LHCN-M2 (cell line): Measurements from ENCODE around the gene VPS50. TPM values are rescaled to one million over a fixed set of nuclear protein-coding genes. Genes with fewer than 3 reads are reported as not detected.
"Not testable (repeated sequence)": the region's sequence is repeated elsewhere in the genome, so short reads cannot be mapped to it uniquely, and the experiment has no call there.

ENCODE experiments used
- DNase-seq: peaks from one replicate; pipeline ENCODE4 v3.0.0-alpha.2; 2012; ENCODE audit warnings: low read depth
- total RNA-seq: library from RNA; depleted of rRNA; stranded (reverse); fragments of >200 nt; gene quantifications from 2 replicates; pipeline ENCODE4 v1.2.3, GENCODE V29; 2014

Gene VPS50
- total RNA-seq, 1 experiment from 2014 or later = 42.2 TPM

DNA sequence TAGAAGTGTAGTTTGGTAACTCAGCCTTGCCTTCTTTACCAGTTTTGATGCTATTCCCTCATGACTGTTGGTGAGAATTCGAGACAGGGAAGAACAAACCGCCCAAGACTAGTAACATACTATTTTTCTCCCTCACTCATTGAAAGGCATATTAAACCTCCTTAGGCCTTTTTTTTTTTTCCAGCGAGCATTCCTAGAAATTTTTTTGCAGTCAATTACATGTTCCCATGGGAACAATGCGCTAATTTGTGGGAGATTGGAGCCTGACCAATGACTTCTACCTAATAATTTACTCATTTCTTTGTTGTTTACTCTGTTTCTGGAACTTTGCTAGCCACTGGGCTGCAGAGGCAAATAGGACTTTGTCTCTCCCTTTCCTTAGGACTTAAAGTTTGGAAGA, 6.0 kb downstream of the VPS50 start:
- DNase-seq = no peak

DNA sequence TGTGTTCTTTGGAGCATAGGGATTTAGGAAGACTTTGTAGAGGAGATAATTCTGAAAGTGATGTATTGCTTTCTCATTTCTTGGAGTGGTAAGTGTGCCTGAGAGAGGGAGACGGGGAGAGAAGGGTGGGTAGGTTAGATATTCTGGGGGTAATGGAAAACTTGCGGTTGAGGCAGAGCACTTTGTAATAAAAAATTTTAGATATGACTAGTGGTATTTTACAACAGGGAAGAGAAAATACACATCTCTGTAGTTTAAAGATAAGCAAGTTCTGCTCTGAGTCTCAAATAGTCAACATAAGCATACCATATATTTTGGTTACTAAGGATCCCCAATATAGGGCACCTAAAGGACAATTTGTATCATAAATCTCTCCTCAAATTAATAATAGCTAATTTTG, 6.6 kb downstream of the VPS50 start:
- DNase-seq = no peak

DNA sequence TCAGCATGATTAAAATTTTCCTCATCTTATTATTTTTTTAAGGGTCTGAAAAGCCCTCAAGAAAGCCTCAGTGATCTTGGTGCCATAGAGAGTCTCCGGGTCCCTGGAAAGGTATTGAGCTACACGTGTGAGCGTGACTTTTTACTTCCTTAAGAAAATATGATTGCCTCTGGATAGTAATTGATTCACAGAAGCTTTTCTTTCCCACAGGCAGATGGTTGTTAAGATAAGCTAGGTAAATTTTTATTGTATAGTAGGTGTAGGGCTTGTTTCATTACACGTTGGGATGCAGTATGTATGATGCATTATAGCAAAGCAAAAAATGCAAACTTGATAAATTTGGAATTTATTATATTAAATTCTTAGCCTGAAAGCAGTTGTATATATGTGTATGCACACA, 7.7 kb downstream of the VPS50 start:
- DNase-seq = no peak

DNA sequence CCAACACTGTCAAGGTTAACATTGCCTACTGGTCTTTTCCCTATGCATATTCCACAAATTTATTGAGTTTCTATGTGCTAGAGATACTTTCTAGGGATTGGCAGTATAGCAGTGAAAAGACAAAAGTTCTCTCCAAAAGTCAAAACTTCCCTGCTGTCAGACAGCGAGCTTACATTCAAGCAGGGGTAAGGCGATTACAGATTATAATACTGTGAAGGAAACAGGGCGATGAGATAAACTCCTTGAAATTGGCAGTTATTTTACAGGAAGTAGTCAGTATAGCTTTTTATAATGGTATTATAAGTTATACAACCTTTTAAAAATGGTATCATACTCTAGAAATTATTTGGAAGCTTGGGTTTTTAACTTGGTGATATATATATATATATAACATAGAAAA, 9.9 kb downstream of the VPS50 start:
- DNase-seq = no peak

DNA sequence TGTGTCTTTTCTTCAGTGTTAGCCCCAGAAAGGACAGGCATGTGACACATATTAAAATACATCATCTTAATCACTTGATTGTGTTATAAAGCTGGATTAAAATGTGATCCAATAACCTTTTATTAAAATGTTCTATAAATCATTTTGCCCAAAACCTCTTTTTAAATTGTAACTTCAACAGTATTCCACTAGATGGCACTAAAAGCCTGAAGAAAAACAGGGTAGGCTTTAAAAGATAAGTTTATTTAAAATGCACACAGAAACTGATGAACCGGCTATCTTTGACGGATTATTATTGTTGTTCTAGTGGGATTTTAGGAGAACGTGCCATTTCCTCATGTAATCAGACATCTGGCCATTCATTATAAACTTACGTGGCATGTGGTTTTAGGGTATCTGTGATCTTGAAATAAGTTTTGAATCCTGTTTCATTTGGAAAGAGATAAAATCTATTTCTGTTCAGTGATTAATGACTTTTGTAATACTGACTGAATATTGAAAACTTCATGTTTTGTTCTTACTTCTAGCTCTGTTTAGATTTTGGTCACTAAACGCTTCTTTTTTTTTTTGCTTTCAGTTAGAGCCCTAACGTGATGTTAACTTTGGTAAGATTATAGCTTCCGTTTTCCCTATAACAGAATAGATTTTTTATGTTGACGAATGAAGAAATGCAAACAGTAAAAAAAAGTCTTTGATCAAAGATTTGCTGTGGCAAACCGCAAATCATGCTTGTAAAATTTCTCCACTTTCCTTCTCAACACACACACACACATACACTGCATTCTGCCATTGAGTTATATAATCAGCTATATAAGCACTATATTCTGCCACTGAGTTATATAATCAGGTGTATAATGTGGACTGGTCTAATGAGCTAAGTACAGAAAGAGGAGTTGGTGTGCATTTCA, 13.6 kb downstream of the VPS50 start:
- DNase-seq = peak; percentile 54

DNA sequence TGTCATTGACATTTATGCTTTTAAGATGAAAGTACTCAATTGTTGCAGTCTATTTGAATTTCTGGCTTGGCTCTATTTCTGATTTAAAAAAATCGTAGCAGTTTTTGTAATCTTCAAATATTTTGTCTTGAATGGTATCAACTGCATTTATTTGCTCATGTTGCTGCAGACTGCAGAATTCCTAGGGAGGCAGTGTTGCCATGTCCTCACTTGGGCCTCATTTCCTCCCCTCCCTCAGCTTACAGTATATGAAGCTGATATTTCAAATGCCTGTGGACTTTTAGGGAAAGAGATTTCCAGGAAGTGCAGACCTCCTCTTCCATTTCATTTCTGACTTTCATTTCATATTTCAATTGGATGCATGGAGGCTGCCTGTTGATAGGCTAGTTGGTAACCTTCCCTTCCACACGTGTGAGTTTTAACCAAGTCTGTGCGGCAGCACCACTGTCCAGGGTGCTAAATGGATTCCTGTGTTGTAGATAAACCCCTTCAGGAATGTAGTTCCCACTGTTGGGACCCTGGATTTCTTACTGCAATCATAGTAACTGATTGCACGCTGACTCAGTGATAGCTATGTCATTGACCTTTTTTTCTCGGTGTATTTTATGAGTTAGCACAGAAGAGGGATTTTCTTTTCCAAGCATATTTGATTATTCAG, 17.5 kb downstream of the VPS50 start:
- peak; percentile 27 for DNase-seq

DNA sequence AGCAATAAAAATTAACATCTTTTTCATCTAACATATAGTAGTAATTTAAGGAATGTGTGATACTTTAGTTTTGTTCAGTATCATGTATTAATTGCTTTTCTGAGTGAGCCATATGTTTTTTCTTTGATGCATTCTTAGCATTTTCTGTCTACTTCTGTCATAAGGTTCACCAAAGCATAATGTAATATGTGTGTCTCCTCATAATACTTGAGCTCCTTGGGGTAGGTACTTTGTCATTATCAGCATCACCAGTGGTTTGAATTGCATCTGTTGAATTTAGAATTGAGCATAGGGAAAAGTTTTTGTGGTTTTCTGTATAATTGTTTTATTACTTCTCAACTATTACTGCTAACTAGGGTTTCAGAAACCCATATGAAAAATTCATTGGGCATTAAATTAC, 26.5 kb downstream of the VPS50 start:
- no peak for DNase-seq

DNA sequence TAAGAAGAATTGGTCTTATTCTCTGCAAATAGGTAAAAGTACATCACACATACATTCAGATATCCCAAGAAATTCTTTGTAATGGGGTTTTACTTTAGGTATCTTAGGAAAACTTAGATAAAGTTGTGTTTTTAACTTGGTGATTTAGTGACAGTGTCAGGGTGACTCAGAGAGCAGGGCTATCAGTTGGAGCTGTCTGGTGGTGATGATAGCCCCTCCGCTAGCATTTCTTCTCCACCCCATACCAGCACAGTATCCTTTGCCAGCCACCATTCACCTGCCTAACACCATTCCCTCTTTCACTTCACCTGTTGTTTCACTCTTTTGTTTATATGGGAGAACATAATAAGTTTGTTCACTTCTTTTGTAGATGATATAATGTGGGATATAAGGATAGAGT, 30.4 kb downstream of the VPS50 start:
- no peak for DNase-seq

DNA sequence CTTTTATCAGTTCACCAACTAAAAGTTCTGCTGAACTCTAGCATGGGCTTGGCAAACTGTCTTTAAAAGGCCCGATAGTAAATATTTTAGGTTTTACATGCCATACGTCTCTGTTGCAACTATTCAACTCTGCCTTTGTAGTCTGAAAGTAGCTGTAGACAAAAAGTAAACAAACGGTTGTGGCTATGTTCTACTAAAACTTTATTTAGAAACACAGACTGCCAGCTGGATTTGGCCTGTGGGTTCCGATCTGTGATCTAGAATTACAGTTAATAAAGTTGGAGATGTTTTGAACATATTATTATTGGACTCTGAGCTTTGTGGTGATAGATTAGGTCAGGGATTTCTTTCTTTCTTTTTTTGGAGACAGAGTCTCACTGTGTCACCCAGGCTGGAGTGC, 33.1 kb downstream of the VPS50 start:
- no peak for DNase-seq

DNA sequence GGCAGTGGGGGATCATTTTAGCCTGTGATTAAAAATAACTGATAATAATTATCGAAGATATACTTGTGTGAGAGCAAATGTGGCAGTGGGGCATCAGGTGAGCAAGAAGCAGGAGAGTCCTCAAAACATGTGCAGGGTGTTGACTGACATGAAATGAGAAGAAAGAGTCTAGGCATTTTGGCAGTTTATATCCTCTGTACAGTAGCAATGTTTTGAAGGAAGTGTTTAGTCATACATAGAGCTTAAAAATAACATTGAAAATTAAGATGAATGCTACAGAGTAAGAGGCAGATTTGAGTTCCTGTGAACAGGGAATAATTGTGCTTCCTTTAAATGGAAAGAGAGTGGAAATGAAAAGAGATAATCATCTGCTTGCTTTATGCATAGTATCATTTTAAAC, 47.4 kb downstream of the VPS50 start:
- DNase-seq = peak; percentile 14

DNA sequence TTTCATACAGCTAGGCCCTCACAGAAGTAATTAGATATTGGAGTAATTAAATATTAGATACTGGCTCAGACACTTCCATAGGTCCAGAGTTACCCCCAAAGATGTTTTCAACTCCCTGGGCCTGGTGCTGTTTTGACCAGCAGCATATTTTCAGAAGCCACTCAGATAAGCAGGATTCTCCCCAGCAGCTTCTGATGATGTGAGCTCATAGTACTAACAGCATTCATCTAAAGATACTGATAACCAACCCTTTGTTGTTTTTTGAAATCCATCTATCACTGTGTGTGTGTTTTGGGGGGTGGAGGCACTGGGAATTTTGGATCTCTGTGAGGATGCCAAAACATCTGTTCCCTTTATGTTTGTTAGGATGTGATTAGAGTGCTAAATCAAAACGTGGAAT, 52.7 kb downstream of the VPS50 start:
- DNase-seq = no peak

DNA sequence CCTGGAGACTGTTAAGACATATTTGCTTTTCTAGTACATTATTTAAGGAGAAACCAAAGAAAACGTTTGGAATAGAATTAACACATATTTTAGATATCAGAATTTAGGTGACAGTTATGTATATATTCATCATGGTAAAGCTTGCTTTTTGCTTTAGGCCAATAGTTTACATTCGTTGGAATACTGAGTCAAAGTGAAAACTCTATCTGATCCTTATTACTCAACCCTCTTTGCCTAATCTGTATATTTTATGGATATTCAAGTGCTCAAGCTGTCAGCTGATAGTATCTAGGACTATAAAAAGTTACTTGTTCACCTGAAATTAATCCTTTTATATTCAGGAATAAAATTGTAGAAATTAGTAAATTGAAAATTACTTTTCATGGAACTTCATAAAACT, 61.1 kb downstream of the VPS50 start:
- DNase-seq = no peak

DNA sequence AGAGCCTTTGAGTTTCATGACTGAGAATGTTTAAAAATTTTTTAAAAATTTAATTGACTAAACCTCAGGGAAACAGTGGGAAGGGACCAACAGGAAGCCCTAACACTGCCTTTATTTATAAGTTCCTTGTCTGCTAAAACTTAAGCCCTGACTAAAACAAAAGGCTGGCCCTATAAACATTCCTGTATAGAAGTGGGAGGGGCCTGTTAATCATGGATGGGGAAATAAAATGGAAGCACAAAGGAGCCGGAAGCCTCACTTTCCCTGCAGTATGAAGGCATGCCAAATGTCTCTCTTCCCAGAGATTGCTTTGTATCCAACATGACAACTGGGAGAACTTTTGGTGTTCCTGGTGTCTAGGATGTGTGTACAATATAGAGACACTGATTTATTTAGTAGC, 66.0 kb downstream of the VPS50 start:
- no peak for DNase-seq

DNA sequence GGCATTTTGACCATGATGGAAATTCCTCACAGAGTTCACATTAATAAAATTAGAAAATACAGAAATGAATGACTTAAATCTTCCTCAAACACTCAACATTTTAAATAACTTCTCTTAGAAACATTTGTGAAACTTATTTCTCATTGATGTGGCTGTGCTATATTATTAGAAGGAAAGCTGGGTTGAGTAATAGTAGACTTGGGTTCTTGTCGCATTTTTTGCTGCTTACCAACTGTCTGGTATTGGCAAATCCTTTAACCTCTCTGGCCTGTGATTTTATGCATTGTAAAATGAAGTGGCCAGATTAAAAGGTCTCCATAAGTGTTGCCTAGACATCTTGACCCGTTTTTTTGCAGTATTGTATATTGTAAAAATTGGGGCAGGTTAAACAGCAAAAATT, 66.5 kb downstream of the VPS50 start:
- DNase-seq = peak; percentile 58

DNA sequence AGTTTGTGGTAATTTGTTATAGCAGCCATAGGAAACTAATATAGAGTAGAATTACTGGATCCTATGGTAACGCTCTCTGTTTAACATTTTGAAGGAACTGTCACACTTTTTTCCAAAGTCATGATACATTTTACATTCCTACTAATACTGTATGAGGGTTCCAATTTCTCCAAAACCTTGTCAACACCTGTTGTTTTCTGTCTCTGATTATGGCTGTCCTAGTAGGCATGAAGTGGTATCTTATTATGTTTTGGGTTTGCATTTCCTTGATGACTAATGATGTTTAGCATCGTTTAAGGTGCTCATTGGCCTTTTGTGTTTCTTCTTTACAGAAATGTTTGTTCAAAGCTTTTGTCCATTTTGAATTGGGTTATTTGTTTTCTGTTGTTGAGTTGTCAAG, 69.6 kb downstream of the VPS50 start:
- peak; percentile 80 for DNase-seq

DNA sequence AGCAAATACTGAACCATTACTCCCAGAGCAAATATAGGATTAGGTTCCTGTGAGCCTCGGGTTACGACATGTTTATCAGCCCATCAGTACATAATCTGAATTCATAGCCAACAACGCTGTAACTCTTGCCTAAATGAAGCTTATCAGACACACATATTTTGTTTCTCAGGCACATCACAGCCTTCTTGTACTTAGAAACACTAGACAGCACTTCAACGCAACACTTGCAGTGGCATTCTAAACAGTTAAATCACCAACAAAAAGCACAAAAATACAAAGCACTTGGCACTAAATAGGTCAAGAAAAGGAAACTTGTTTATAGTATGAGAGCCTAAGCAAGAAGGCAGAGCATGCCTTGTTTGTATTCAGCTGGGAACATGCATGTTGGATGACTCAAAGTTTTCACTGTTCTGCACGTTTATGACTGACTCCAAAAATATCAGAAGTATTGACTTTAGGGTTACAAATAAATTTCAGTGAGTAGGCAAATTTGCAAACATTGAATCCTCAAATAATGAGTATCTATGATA, 75.0 kb downstream of the VPS50 start:
- peak; percentile 77 for DNase-seq

DNA sequence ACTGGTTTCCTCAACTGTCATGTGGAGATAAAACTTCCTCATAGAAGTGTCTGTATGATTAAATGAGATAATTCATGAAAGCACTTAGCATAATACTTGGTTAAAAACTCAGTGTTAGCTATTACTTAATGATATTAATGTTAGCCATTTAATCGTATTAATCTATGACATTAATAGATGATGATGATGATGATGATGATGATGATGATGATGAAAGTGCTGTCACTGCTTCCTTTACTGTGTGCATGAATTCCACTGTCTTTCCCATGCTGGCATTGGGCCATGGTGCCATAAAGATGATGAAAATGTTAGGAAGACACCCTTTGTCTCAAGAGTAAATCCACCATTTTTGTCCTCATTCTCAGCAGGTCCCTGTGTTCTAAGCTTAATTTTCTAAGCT, 75.8 kb downstream of the VPS50 start:
- no peak for DNase-seq

DNA sequence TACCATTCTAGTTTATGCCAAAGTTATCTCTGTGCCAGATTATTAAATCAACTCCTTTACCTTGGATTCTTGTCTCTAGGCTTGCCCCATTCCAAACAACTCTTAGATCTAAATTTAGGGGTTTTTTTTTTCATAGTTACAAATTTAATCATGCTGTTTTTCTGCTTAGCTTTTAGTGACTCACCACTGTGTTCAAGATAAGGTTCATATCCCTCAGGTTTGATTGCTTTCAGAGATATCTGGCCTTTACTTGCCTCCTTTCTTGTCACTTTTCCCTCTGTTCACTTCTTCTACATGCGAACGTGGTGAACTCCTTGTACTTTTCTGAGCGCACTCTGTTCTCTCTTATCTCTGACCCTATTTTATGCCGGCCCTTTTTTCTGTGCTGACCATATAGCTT, 78.2 kb downstream of the VPS50 start:
- peak; percentile 8 for DNase-seq

DNA sequence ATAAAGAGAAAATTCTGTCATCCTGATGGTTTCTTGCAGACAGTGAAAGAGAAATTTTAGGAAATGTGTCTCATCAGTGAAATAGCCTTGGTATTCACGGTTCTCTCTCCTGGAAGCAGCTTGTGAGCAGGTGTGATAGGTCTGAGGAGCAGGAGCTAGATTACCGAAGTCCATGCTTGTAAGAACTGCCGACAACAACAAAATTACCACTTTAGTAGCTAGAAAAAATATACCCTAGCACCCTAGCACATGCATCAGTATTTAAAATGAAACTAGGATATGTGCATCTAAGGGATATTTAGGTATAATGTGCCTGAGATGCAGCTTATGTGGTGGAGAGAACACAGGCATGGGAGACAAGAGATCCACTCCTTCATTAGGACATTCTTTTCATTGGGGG, 82.3 kb downstream of the VPS50 start:
- no peak for DNase-seq

DNA sequence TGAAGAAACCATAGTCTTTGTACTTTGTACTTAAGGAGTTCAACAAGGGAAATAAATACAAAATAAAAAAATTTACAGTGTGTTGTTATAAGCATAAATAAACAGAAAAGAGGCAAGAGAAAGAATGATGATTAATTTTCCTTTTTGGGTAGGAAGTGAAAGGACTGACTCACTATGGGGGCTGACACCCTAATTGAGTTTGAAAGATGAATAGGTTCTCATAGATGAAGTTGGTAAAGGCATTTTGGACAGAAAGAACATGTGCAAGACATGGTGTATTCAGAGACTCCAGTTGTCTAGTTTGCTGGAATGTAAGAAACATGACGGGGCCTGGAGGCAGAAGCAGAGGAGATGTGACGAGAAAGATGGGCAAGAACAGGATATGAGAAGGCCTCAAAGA, 83.7 kb downstream of the VPS50 start:
- DNase-seq = peak; percentile 58

DNA sequence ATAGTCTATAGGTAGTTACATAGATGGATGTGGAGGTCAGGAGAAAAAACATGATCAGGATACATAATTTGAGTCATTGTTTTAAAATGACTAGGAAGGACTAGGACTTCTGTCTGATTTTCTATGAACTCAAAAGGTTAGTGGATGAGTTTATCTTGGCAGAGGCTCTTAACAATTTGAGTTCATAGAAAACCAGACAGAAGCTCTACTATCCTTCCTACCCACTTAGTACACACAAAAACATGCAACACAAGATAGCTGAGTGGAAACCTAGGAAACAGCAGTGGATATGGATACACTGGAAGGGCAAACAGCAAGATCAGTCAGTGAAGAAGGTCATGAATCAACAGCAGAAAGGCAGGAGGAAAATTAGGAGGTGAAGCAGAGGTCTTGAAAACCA, 84.6 kb downstream of the VPS50 start:
- DNase-seq = peak; percentile 41

DNA sequence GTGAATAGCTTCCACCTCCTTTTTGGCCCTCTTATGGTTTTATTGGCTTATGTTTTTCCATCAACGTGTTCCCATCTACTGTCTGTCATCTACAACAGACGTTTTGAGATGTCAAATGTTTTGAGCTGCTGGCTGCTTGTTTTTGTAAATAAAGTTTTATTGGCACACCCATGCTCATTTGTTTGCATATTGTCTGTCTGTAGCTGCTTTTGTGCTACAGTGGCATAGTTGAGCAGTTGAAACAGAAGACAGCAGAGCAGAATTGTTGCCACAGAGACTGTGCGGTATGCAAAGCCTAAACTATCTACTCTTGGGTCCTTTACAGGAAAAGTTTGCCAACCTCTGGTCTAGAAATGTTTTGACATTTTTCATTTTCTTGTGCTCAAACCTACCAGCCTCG, 88.7 kb downstream of the VPS50 start:
- DNase-seq = no peak

DNA sequence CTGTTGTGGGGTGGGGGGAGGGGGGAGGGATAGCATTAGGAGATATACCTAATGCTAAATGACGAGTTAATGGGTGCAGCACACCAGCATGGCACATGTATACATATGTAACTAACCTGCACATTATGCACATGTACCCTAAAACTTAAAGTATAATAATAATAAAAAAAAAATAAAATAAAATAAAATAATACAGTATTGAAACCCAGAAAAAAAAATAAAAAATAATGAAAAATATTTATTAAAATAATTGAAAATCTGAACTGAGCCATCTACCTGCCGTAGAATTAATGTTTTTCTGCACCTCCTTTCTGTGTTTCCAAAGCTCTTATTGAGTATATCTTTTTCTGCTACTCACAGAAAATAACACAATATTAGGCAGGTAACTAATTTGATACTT, 94.1 kb downstream of the VPS50 start:
- DNase-seq = not testable (repeated sequence)
